Glutamatergic neuron (in vitro differentiated cells): ENCODE data around the gene ABCD3. TPM values are rescaled to one million over a fixed set of nuclear protein-coding genes. Genes with fewer than 3 reads are reported as not detected.

Experiments used
- DNase-seq: peaks from one replicate; pipeline ENCODE4 v3.0.0; 2022
- H3K27ac Mint-ChIP-seq: one replicate; pipeline ENCODE4 v1.8.0; 2020; ENCODE audit warnings: mild to moderate bottlenecking, mixed read lengths, inconsistent platforms; ENCODE audit not compliant: unreplicated experiment
- H3K27me3 Mint-ChIP-seq: one replicate; pipeline ENCODE4 v1.8.0; 2020; ENCODE audit warnings: mild to moderate bottlenecking, moderate library complexity, mixed read lengths, inconsistent platforms; ENCODE audit not compliant: unreplicated experiment
- H3K36me3 Mint-ChIP-seq: one replicate; pipeline ENCODE4 v1.8.0; 2020; ENCODE audit warnings: mild to moderate bottlenecking, mixed read lengths, inconsistent platforms; ENCODE audit not compliant: unreplicated experiment
- H3K4me1 Mint-ChIP-seq: one replicate; pipeline ENCODE4 v1.8.0; 2020; ENCODE audit warnings: mild to moderate bottlenecking, low read depth, mixed read lengths, inconsistent platforms; ENCODE audit not compliant: unreplicated experiment
- H3K4me3 Mint-ChIP-seq: one replicate; pipeline ENCODE4 v1.8.0; 2020; ENCODE audit warnings: mild to moderate bottlenecking, mixed read lengths, inconsistent platforms; ENCODE audit not compliant: unreplicated experiment
- H3K9me3 Mint-ChIP-seq: one replicate; pipeline ENCODE4 v1.8.0; 2020; ENCODE audit warnings: mild to moderate bottlenecking, moderate library complexity, mixed read lengths, inconsistent platforms; ENCODE audit not compliant: unreplicated experiment
- total RNA-seq: library from RNA; stranded (reverse); fragmentation: NEBNext Ultra II Directional; extraction: Animal tissue kit (Norgen Biotek cat#: 25700); gene quantifications from one replicate; pipeline ENCODE4 v1.2.1, GENCODE V29; 2021; ENCODE audit not compliant: unreplicated experiment
- TF ChIP-seq, protein P1 (sequence below): fragments of 200-600 bp; sonication (generic); IDR thresholded peaks from one replicate; pipeline ENCODE4 v1.5.0; 2021; ENCODE audit not compliant: partially characterized antibody, unreplicated experiment

ABCD3 gene
- total RNA-seq, 1 donor from 2014 or later, result 26.0 TPM

DNA sequence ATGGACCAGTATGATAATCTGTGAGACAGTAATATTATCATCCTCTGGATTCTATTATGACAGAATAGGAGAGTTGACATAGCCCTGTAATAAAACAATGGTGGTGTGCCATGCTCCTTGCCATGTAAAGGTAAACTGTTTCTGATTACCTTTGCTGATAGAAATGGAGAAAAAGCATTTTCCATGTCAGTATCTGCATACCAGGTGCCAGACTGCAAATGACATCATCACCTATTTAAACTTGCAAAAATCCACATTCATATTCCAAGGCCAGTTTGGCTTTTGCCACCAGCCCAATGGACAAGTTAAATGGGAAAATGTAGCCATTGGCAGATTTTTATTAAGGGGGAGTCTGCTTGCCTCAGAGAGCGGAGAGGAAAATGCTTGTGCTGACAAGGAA is 23.9 kb upstream of the ABCD3 start:
- TF ChIP-seq, protein P1, sequence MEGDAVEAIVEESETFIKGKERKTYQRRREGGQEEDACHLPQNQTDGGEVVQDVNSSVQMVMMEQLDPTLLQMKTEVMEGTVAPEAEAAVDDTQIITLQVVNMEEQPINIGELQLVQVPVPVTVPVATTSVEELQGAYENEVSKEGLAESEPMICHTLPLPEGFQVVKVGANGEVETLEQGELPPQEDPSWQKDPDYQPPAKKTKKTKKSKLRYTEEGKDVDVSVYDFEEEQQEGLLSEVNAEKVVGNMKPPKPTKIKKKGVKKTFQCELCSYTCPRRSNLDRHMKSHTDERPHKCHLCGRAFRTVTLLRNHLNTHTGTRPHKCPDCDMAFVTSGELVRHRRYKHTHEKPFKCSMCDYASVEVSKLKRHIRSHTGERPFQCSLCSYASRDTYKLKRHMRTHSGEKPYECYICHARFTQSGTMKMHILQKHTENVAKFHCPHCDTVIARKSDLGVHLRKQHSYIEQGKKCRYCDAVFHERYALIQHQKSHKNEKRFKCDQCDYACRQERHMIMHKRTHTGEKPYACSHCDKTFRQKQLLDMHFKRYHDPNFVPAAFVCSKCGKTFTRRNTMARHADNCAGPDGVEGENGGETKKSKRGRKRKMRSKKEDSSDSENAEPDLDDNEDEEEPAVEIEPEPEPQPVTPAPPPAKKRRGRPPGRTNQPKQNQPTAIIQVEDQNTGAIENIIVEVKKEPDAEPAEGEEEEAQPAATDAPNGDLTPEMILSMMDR, result no peak
- no peak for DNase-seq

DNA sequence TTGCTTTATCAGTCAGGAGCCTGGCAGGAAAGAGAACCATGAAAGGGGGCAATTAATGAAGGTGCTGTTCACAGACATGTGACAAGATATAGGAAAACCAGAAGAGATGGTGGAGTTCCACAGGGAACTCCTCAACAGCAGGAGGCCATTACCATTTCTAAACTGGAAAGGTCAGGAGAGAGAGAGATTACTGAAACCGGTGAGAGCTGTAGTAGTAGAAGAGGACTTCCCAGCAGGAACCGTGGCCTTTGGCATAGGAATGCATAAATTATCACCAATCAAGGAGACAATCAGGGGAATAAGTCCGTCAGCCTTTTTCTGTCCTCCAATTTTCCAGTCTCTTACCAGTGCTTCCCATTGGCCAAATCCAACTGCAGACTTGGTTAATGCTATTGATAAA is 23.0 kb upstream of the ABCD3 start:
- no peak overlapping the region for H3K4me3 Mint-ChIP-seq
- no peak for DNase-seq
- H3K27ac Mint-ChIP-seq, result no peak overlapping the region
- H3K36me3 Mint-ChIP-seq, result no peaks in the 10 kb centered on the region
- peaks cover 1% of the 10 kb centered on the region for H3K9me3 Mint-ChIP-seq
- H3K4me1 Mint-ChIP-seq, result no peaks in the 10 kb centered on the region
- no peaks in the 10 kb centered on the region for H3K27me3 Mint-ChIP-seq
- TF ChIP-seq, protein P1, result no peak

More for the DNA sequence above, 23.9 kb upstream of the ABCD3 start:
- Mint-ChIP-seq H3K9me3 (peaks cover 1% of the 10 kb centered on the region), H3K27me3 (no peaks in the 10 kb centered on the region), H3K4me1 (no peaks in the 10 kb centered on the region), H3K27ac (no peak overlapping the region), H3K4me3 (no peak overlapping the region), H3K36me3 (no peaks in the 10 kb centered on the region)

DNA sequence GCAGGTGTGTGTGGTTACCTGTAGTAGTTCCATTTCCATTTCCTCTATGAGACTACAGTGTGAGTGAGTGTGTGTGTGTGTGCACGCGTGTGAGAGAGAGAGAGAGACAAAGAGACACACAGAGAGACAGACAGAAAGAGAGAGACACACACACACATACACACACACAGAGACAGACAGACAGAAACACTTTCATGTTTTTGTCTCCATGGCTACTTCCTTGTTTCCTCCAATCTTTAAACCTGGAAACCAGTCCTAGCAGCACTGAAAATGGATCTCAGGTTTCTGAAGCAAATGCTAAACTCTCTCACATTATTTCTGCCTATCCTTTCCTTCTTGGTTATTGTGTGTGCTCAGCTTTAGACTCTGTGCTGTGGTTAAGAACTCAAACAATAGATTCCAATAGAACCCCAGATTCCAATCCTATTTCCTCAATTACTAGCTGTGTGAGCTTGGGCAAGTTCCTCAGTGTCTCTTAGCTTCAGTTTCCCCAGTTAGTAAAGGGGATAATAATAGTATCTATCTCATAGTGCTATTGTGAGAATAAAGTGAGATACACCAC is 22.4 kb upstream of the ABCD3 start:
- TF ChIP-seq, protein P1, result no peak
- Mint-ChIP-seq H3K9me3 (peaks cover 1% of the 10 kb centered on the region), H3K27me3 (no peaks in the 10 kb centered on the region), H3K4me1 (no peaks in the 10 kb centered on the region), H3K4me3 (no peak overlapping the region), H3K27ac (no peak overlapping the region), H3K36me3 (no peaks in the 10 kb centered on the region)
- DNase-seq, result no peak

DNA sequence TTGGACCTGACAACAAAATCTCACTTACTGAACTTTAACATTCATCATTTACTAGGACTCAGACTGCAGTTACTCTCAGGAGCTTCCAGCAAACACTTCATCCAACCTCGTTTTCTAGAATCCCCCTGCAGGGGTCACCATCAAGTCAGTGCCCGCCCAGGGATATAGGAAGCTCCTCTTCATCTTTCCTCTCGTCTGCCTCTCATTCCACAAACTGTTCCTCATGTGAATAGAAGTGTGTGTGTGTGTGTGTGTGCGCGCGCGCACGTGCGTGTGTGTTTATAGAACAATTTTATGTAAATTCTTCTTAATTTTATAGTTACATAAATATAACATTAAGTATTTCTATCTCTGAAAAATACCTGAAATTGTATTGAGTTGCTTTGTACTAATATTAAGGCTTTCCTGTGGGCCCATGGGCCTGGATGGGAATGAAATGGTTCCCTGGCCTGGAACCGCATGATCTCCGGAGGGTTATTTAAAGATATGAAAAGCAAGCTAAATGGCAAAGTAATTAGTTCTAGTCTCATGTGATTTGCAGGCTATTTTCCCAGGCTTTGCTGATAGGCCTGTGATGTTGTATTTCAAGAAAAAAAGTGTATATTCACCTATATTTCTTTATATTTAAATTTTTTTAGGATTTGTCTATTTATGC is 21.7 kb upstream of the ABCD3 start:
- H3K27ac Mint-ChIP-seq, result no peak overlapping the region
- H3K4me3 Mint-ChIP-seq, result no peak overlapping the region
- no peaks in the 10 kb centered on the region for H3K27me3 Mint-ChIP-seq
- TF ChIP-seq, protein P1, result no peak
- no peaks in the 10 kb centered on the region for H3K9me3 Mint-ChIP-seq
- H3K36me3 Mint-ChIP-seq, result no peaks in the 10 kb centered on the region
- H3K4me1 Mint-ChIP-seq, result no peaks in the 10 kb centered on the region
- DNase-seq, result peak; percentile 30

DNA sequence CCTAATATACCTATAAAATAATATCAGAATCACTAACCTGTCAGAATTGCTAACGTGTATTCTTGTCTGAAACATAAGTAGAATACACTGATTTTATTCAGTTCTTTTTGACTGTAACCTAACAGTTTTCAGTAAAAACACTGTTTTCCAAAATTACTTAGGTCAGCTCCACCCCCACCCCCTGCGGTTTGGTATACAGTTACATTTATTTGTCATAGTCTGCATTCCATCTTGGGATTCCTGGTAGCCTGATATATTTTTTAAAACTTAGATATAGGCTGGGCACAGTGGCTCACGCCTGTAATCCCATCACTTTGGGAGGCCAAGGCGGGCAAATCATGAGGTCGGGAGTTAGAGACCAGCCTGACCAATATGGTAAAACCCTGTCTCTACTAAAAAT is 19.8 kb upstream of the ABCD3 start:
- no peak overlapping the region for H3K27ac Mint-ChIP-seq
- no peak for DNase-seq
- H3K4me1 Mint-ChIP-seq, result no peaks in the 10 kb centered on the region
- H3K27me3 Mint-ChIP-seq, result no peaks in the 10 kb centered on the region
- no peaks in the 10 kb centered on the region for H3K36me3 Mint-ChIP-seq
- no peak overlapping the region for H3K4me3 Mint-ChIP-seq
- H3K9me3 Mint-ChIP-seq, result peaks cover 2% of the 10 kb centered on the region
- TF ChIP-seq, protein P1, result no peak
